Skeletal muscle tissue (tissue), 4 donors: ENCODE measurements around the gene RUFY1. TPM values are rescaled to one million over a fixed set of nuclear protein-coding genes. Genes with fewer than 3 reads are reported as not detected.
"Not testable (repeated sequence)": the region's sequence is repeated elsewhere in the genome, so short reads cannot be mapped to it uniquely, and the experiment has no call there.

ENCODE experiments used
- H3K27ac ChIP-seq: one replicate; pipeline ENCODE4 v1.7.0; 2013; ENCODE audit warnings: mild to moderate bottlenecking, low read depth, low read length, inconsistent platforms
- H3K27me3 ChIP-seq, 3 donors: one replicate each; pipeline ENCODE4 v1.7.0; 2013; ENCODE audit warnings: low read length in 3 of 3; ENCODE audit not compliant: control insufficient read depth in 3 of 3, insufficient read depth in 3 of 3
- H3K36me3 ChIP-seq, 3 donors: one replicate each; pipeline ENCODE4 v1.7.0; 2013; ENCODE audit warnings: low read length in 3 of 3; ENCODE audit not compliant: control insufficient read depth in 3 of 3, insufficient read depth in 3 of 3
- H3K4me1 ChIP-seq, 3 donors: one replicate each; pipeline ENCODE4 v1.7.0; 2013; ENCODE audit warnings: low read length in 3 of 3, mild to moderate bottlenecking in 3 of 3; ENCODE audit not compliant: control insufficient read depth in 3 of 3, insufficient read depth in 3 of 3
- H3K4me3 ChIP-seq, 3 donors: one replicate each; pipeline ENCODE4 v1.7.0; 2013; ENCODE audit warnings: low read length in 3 of 3
- H3K9ac ChIP-seq, 3 donors: one replicate each; pipeline ENCODE4 v1.7.0; 2013; ENCODE audit warnings: low read length in 3 of 3, mild to moderate bottlenecking in 3 of 3, moderate library complexity in 2 of 3, low read depth in 1 of 3
- H3K9me3 ChIP-seq, 3 donors: one replicate each; pipeline ENCODE4 v1.7.0; 2013; ENCODE audit warnings: low read length in 3 of 3; ENCODE audit not compliant: control insufficient read depth in 3 of 3
- total RNA-seq: library from RNA; depleted of rRNA; stranded (reverse); fragments of >200 nt; gene quantifications from one replicate; pipeline ENCODE4 v1.2.3, GENCODE V29; 2014
- donor health status: Osteomylitis.

Gene RUFY1
- total RNA-seq, 1 donor from 2014 or later, result 32.9 TPM

DNA sequence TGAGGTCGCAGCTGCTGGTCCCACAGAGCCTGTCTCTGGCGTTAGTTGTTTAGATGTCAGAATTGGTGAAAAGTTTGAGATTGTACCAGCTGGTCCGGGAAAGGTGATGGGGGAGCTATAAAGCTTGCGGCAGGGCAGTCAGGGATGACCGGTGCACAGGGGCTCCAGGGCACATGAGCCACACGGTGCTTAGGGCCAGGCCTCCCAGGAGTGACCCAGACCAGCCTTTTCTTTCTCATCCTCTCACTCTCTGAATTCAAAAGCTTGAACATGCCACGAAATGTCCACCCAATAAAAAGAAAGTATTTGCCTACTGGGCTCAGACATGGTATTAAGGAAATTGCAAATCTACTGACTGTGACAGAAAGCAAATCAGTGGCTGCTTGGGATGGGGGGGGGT lies 34.9 kb upstream of the RUFY1 start:
- not testable (repeated sequence) for H3K9ac ChIP-seq, H3K9me3 ChIP-seq

DNA sequence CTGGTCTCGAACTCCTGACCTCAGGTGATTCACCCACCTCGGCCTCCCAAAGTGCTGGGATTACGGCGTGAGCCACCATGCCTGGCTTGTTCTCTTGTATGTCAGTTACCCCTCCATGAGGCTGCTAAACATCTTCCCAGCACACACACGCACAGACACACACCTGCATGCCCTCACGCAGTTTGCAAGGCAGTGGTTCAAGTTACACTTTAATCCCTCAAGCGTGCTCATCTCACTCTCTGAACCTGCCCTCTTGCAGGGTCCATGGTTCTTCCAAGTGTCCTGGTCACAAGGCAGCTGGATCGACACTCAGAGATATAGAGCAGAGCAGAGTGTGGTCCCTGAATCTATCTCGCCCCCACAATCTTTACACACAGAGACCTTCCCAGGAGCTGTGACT lies 34.1 kb upstream of the RUFY1 start:
- H3K9ac ChIP-seq, result no peak overlapping the region
- no peak overlapping the region for H3K27ac ChIP-seq
- no peaks in the 10 kb centered on the region for H3K4me1 ChIP-seq
- no peak overlapping the region for H3K4me3 ChIP-seq
- H3K36me3 ChIP-seq, result no peaks in the 10 kb centered on the region
- no peaks in the 10 kb centered on the region for H3K9me3 ChIP-seq
- H3K27me3 ChIP-seq, result peaks cover 7 to 17% (median 7%) of the 10 kb centered on the region in 3 donors

More for the DNA sequence above, 34.9 kb upstream of the RUFY1 start:
- H3K36me3 ChIP-seq, H3K4me3 ChIP-seq, H3K27ac ChIP-seq, H3K4me1 ChIP-seq: not testable (repeated sequence)
- H3K27me3 ChIP-seq, result peaks cover 7 to 17% (median 7%) of the 10 kb centered on the region in 3 donors

DNA sequence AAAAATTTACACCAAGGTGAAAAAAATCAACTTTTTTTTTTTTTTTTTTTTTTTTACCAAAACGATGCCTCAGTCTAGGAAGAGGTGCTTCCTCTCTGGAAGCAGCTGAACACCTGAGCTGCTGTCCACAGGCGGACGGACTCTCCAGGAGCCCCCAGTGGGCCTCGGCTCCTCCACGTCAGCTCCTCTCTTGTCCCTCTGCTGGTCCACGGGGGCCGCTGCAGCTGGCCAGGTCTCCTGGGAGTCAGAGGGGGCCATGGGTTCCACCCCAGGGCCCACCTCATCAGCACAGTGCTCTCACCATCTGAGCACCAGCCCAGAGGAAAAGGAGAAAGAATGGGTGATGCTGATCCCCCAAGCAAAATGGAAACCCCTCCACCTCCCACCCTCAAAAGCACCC lies 32.6 kb upstream of the RUFY1 start:
- not testable (repeated sequence) for H3K27ac ChIP-seq, H3K4me1 ChIP-seq, H3K9ac ChIP-seq, H3K36me3 ChIP-seq, H3K9me3 ChIP-seq, H3K4me3 ChIP-seq
- peaks cover 7 to 14% (median 7%) of the 10 kb centered on the region in 3 donors for H3K27me3 ChIP-seq

DNA sequence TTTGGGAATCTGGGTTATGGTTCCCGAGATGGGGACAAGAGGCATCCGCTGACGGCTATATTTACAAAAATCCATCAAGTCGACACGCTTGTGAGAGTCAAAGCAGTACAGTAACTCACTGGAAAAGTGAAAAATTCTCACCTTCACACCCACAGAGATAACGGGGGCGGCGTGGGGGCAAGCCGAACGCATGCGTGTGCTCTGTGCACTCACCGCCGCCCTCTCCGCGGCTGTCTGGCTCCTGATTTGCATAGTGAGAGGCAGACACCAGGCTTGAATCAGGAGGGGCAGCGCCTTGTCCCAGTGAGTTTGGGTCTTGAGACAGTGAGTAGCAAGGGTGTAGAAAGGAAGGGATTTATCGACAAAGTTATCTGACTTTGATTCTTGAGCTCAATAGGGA lies 32.0 kb upstream of the RUFY1 start:
- not testable (repeated sequence) for H3K4me1 ChIP-seq, H3K4me3 ChIP-seq

DNA sequence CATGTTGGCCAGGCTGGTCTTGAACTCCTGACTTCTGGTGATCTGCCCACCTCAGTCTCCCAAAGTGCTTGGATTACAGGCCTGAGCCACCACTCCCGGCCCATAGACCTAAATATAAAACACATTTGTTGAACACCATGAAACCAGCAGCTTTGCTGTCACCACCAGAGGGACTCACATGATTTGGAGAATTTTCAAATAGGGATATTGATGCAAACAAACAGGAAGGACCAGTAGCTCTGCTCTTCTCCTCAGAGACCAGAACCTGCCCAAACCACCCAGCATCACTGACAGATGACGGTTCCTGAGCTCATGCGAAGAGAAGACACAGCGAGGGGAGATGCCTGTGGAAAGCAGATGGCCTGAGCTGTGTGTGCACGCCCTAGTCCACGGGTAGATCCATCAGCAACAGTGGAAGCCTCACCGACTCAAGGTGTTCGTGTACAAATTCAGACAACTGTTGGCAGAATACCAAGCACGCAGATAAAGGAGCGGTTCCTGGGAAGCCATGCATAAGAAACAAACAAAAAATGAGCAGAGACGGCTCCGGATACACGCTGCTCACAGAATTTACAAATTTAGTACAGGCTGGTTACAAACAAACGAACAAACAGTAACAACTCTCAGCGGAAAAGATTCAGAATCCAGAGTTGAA lies 30.8 kb upstream of the RUFY1 start:
- H3K27me3 ChIP-seq, H3K36me3 ChIP-seq, H3K4me1 ChIP-seq, H3K4me3 ChIP-seq, H3K9ac ChIP-seq, H3K9me3 ChIP-seq, H3K27ac ChIP-seq: not testable (repeated sequence)

More for the DNA sequence above, 32.0 kb upstream of the RUFY1 start:
- H3K9ac ChIP-seq, H3K36me3 ChIP-seq, H3K9me3 ChIP-seq, H3K27ac ChIP-seq: not testable (repeated sequence)
- peaks cover 7 to 12% (median 7%) of the 10 kb centered on the region in 3 donors for H3K27me3 ChIP-seq

DNA sequence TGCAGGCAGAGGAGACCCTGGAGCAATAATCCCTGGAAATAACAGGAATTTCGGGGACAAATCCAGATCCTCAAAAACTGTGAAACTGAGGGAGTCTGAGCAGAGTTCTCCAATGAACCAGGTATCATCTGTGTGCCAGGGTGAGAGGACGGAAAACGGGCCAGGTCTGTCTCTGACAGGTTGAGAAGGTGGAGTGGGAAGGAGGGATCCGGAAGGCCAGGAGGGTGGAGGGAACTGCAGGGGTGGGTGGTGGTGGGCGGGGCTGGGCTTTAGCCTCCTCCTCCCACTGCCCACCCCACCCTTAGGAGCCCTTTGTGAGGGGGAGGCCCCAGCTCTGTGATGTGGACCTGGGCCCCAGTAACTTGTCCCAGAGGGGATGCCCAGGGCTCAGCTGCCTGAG lies 28.2 kb upstream of the RUFY1 start:
- H3K27me3 ChIP-seq, H3K4me3 ChIP-seq, H3K27ac ChIP-seq, H3K36me3 ChIP-seq, H3K9me3 ChIP-seq, H3K4me1 ChIP-seq, H3K9ac ChIP-seq: not testable (repeated sequence)

DNA sequence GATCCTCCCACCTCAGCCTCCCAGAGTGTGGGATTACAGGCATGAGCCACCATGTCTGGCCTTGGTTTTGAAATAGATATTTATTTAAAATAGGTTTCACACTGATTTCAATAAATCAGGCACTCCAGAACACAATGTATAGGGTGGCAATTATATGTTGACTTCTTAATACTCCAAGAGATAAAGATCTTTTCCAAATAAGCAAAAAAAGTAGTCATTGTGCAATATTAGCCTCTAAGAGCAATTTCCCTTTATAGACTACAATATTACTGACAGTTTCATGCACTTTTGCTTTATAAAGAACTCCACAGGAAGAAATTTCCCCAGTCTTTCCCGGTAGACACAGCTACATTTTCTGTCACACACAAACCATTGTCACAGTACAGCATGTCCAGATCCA lies 23.4 kb upstream of the RUFY1 start:
- no peak overlapping the region for H3K9ac ChIP-seq
- no peak overlapping the region for H3K27ac ChIP-seq
- H3K36me3 ChIP-seq, result no peaks in the 10 kb centered on the region
- no peak overlapping the region for H3K4me3 ChIP-seq
- no peaks in the 10 kb centered on the region for H3K4me1 ChIP-seq
- H3K9me3 ChIP-seq, result no peaks in the 10 kb centered on the region
- peaks cover 15 to 19% (median 16%) of the 10 kb centered on the region in 3 donors for H3K27me3 ChIP-seq

DNA sequence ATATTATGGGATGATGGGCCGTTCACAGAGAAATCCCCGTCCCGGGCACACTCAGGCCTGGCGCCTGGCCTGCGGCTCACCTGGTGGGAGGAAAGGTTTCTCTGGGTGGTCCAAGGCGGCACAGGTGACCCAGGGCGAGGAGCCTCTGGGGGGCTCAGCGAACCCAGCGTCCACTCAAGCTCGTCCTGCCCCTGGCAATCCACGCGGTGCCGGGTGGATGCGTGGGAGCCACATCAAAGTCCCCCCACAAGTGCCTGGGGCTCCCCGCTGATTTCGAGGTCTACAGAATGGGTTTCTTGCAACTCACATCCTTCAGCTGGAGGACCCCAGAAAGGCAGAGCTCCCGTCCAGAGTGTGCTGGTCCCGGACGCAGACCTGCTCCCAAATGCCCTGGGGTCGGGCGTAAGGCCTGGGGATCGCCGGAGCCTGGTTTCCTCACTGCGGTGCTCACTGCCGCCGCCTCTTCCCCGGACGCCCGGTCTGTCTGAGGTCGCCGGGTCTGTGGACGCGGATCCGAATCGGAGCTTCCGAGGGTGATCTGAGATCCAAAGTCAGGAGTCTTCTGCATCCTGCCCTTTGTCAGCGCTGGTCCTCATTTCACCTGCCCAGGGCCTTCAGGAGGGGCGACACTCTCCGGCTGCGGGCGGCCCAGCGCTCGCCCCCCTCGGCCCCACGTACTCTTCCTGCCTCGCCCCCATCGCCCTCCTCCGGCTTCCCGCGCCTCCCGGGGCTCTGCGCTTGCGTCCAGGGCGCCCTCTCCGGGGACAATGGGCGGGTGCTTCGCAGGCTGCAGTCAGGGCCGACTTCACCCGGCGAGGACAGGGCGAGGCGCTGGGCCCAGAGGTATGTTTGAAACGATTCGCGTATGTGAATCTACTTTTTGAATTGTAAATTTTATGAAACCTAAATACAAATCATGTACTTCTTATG lies 20.0 kb upstream of the RUFY1 start:
- H3K27me3 ChIP-seq, result peaks cover 17 to 21% (median 20%) of the 10 kb centered on the region in 3 donors
- peak overlapping the region in 2 of 3 donors; percentile 32 to 45 for H3K9ac ChIP-seq
- no peak overlapping the region for H3K27ac ChIP-seq

DNA sequence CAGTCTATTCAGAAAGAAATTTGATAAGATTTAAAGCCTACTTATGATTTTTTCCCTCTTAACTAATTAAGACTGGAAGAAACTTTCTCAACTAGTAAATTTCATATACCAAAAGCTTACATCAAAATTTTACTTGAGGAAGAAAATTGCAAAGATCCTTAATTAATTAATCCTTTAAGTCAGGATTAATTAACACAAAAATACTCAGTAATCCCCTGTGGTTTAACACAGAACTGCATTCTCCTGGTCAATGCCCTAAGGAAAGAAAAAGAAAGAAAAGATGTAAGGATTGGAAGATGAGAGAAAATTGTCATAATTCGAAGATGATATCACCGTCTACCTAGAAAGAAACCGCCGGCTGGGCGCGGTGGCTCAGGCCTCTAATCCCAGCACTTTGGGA lies 17.3 kb upstream of the RUFY1 start:
- H3K9me3 ChIP-seq, result no peaks in the 10 kb centered on the region
- H3K36me3 ChIP-seq, result no peaks in the 10 kb centered on the region
- no peak overlapping the region for H3K4me3 ChIP-seq
- H3K27me3 ChIP-seq, result peaks cover 14 to 20% (median 16%) of the 10 kb centered on the region in 3 donors
- H3K9ac ChIP-seq, result no peak overlapping the region
- no peak overlapping the region for H3K27ac ChIP-seq
- no peaks in the 10 kb centered on the region for H3K4me1 ChIP-seq

More for the DNA sequence above, 20.0 kb upstream of the RUFY1 start:
- H3K9me3 ChIP-seq, result no peaks in the 10 kb centered on the region
- H3K4me1 ChIP-seq, result no peaks in the 10 kb centered on the region
- H3K4me3 ChIP-seq, result peak overlapping the region; percentile 57 to 71 (median 59)
- no peaks in the 10 kb centered on the region for H3K36me3 ChIP-seq

DNA sequence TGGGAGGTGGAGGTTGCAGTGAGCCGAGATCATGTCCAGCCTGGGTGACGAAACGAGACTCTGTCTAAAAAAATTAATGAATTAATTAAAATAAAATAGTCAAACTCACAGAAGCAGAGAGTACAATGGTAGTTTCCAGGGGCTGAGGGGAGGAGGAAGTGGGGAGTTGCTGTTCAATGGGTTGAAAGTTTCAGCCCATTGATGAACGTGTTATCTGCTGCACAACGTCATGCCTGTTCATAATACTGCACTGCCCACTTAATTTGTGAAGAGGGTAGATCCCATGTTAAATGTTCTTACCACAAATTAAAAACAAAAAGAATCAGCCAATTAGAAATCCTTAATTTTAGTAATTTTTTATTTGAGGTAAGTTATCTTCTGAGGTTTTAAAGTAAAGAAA lies 16.4 kb upstream of the RUFY1 start:
- Histone ChIP-seq H3K4me1 (no peaks in the 10 kb centered on the region), H3K27me3 (peaks cover 14 to 20% (median 16%) of the 10 kb centered on the region in 3 donors), H3K27ac (no peak overlapping the region), H3K4me3 (no peak overlapping the region), H3K9me3 (no peaks in the 10 kb centered on the region), H3K9ac (no peak overlapping the region), H3K36me3 (no peaks in the 10 kb centered on the region)
